GM19239 (cell line): Measurements from ENCODE around the gene TFDP2.
A peak's percentile ranks its signal among the peaks of the same experiment; 100 is the strongest.
"Not testable (repeated sequence)": the region's sequence is repeated elsewhere in the genome, so short reads cannot be mapped to it uniquely, and the experiment has no call there.

Experiments
- DNase-seq: peaks from one replicate; pipeline ENCODE4 v3.0.0; 2011; ENCODE audit warnings: low spot score; ENCODE audit not compliant: insufficient read length
- FAIRE-seq: peaks from 2 replicates; lab custom pipeline; 2011; peaks lifted over from hg19 to GRCh38; lab: Jason Lieb, UNC

Gene TFDP2

DNA sequence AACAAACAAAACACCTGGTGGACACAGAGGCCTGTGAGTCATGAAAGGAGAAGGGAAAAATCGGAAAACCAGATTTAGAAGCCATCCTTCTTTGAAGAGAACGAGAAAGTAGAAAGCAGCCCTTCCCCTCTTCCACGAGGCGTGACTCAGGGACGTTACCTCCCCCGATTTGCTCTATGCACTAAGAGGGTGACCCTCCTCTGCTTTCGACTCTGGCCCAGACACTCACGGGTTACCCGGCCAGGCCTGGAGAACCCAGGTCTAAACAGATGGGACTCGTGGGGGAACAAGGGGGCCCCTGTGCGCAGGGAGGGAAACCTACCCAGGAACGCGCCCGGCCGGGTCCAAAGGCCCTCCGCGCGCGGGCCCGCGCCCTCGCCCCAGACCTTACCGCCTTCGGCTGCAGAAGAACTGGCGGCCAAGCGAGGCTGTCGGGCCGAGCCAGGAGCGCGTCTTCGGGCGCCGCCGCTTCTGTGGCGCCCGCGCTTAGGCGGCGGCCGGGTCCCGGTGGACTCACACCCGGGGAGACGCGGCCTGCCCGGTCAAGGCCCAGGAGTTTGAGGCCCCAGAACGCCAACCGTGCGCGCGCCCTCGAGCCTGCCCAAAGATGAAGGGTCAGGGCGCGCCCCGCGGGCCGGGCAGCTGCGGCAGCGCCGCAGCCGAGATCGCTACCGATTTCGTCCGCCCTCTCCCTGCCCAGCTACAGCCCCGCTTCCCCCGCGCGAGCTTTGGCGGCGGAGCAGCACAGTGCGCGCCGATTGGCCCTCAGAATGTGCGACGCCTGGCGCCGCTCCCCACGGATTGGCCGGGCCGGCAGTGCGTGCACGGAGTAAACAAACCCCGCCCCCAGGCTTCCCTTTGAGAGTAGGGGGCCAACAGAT, at the start of gene TFDP2:
Gene TFDP2 (minus strand): TSS at position 753 of the 881 bp plus-strand sequence. CDS start 47,795 bp downstream, outside the sequence.
- peak; percentile 89 for FAIRE-seq
- peak; percentile 90 for DNase-seq

DNA sequence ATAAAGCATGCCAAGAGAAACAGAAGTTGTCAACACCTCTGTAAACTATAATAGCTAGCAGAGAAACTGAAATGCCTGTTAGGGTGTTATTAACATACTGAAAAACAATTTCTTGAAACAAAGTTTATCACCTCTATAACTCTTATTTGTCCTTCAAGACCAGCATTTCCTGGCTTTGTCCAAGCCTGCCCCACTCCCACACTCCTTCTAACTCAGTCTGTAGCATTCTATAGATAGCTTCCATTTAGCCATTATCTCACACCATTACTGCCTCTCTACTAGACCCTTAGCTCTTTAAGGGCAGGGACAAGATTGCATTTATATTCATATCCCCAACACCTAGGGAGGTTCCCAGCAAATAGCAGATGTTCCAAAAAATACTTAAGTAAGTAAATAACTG, 39.5 kb upstream of the TFDP2 start:
- FAIRE-seq: no peak

GRCh38 chr3:142180761-142181362, 31.5 kb upstream of the TFDP2 start:
- FAIRE-seq: peak; percentile 55

More for the DNA sequence above, 39.5 kb upstream of the TFDP2 start:
- no peak for DNase-seq

DNA sequence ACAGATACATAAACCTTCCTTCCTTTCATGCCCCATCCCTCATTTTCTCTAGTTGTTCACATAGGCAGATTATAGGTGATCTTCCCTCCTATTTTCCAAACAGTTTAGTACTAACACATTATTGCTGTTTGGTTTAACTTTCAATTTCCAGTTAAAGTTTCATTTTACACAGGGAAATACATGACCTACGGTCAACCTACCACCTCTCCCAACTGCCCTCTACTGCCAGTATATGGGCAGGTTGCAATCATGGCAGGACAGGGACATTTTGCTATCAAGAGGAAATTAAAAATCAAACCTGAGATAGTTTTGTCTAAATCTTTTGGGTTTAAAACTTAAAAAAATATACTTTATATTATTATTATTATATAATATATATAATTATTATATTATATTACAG, 26.1 kb upstream of the TFDP2 start:
- FAIRE-seq: peak; percentile 42

More at GRCh38 chr3:142180761-142181362, 31.5 kb upstream of the TFDP2 start:
- DNase-seq: no peak

GRCh38 chr3:142174559-142174958, 25.2 kb upstream of the TFDP2 start:
- FAIRE-seq: peak; percentile 8
- DNase-seq: no peak

More for the DNA sequence above, 26.1 kb upstream of the TFDP2 start:
- no peak for DNase-seq

DNA sequence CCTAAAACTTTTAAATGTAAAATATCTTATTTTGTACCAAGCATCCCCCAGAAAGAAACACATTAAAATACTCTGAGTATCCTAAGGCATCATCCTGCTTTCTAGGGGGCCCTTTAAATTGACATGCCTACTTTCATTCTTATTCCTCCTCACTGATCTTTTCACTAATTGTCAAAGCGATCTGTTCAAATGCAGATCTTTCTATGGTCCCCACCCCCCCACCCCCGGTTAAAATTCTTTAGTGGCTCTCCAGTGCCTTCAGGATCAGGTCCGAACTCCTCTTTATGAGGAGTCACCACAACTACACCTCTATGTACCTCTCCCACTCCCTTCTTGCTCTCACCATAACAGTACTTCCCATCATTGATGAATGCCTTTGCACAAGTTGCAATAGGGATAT, 19.2 kb upstream of the TFDP2 start:
- no peak for FAIRE-seq
- DNase-seq: no peak

DNA sequence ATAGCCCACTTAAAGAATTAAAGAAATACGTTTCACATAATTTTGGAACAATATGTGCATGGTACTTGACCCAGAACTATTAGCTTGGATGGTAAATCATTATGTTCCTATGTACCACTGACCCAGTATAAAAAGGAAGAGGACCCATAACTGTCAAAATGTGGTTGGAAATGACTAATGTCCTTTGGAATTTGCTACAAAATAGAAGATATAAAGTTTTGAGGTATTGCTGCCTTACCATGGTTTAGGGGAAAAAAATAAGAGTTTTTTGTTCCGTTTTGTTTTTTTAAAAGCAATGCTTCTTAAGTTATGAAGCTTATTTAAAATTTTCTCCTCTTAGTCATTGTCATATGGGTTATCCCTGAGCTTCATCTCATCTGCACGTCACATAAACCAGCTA, 15.8 kb upstream of the TFDP2 start:
- FAIRE-seq (no peak), DNase-seq (no peak)

- FAIRE-seq (no peak), DNase-seq (no peak)
These were observed 9.9 kb upstream of the TFDP2 start for GRCh38 chr3:142159083-142159740.

DNA sequence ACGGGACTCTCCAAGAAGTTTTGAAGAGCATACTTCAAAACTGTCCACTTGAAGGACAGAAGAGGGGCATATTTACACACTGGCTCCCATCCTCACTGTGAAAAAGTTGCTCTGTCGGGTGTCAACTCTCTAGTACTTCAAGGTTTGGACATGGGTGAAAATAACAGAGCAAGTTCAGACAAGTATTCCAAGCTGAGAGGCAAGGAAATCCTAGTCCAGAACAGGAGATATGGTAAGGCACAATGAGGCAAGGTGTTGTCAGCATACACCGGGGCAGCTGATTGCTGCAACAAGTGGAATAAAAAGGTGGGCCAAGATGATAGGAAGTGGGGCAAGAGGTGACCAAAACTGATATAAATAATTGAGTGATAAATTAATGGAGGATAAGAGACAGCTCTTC, 4.8 kb upstream of the TFDP2 start:
- no peak for DNase-seq
- FAIRE-seq: no peak

DNA sequence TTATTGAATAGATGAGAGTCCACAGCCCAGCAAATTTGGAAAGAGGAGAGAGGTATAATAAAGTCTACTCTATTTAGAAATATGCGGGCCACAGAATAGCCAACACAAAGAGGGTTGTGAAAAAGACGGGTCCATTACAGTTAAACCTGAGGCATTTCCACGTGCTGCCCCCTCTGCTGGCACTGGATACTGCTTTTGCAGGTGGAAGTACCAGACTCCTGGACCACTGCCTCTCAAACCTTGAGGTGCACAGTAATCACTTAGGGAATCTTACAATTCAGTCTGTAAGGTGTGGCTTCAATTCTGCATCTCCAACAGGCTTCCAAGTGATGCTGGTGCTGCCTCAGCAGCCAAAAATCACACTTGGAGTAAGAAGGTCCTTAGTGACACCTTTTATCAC, 3.0 kb upstream of the TFDP2 start:
- DNase-seq (no peak), FAIRE-seq (peak; percentile 52)

- no peak for DNase-seq
- no peak for FAIRE-seq
These were observed 2.5 kb upstream of the TFDP2 start for GRCh38 chr3:142151828-142152227.

DNA sequence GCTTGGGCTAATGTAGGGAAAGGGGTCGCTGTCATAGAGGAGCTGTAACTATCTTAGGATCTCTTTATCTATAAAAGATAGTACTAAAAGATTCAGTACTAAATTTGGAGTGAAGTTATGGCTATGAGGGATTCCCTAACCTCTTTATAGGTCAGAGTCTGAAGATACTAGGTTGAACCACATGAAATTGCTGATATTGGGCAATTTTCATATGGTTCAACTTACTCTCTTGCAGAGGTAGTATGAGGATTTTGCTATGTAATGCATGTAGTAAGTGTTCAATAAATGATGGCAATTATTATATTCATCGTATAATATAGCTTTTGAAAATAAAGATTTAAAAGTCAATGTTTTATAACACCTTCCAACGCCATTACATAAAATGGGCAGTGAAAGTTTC, 1.9 kb upstream of the TFDP2 start:
- FAIRE-seq (no peak), DNase-seq (no peak)

DNA sequence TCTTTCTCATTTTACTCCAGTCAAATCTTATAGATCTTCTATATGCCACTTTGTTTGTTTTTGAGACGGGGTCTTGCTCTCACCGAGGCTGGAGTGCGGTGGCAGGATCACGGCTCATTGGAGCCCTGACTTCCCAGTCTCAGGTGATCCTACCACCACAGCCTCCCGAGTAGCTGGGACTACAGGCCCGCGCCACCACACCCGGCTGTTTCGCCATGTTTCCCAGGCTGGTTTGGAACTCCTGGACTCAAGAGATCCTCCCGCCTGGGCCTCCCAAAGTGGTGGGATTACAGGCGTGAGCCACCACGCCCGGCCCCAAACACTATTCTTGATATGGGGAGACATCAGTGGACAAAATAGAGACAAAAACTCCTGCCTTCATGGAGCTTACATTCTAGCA, 927 bp upstream of the TFDP2 start:
- DNase-seq (no peak), FAIRE-seq (no peak)

DNA sequence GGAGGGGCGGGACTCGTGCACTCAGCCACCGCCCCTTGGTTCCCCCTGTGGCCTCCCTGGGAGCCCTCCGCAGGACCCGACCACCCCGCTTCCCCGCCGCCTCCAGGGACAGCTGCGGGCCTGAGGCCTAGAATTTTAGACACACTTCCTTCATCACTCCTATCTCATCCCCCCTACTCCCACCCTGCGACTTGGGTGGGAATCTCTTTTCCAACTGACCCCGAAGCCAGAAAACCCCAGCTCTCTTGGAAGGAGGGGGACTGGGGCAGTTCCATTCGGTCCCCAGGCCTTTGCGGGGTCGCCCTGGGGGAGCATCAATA, 289 bp upstream of the TFDP2 start:
- FAIRE-seq (no peak), DNase-seq (no peak)

DNA sequence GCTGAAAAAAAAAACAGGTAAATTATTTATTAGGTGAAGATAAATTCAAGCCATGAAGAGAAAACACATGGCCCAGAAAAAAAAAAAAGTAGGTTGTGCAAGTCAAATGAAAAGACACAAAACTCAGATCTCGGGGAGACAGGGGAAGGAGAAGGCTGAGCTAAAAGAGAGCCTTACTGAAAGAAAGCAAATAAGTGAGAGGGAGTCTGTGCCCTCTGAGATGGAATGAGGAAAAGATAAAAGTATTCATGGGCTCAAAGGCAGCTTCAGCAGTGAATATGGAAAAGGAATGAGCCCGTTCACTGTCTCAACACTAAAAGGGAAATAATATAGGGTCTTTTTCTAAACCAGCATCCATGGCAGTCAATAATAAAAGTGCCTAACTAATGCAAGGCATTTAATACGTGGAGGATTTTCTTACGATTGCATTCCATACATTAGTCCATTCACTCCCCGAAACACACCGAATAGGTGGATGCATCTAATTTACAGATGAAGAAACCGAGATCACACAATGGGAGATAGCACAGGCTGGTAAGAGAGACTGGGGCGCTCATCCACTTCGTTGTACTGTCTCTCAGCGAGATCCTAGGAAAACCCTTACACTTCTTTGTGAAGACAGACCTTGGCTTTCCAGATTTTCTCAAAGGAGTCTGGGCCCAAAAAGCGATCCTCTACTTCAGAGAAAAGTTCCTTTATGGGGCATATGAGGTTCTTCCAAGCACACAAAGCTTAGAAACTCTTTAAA, 1.1 kb downstream of the TFDP2 start:
- DNase-seq (no peak), FAIRE-seq (no peak)

GRCh38 chr3:142144587-142144986, 4.8 kb downstream of the TFDP2 start:
- not testable (repeated sequence) for FAIRE-seq

DNA sequence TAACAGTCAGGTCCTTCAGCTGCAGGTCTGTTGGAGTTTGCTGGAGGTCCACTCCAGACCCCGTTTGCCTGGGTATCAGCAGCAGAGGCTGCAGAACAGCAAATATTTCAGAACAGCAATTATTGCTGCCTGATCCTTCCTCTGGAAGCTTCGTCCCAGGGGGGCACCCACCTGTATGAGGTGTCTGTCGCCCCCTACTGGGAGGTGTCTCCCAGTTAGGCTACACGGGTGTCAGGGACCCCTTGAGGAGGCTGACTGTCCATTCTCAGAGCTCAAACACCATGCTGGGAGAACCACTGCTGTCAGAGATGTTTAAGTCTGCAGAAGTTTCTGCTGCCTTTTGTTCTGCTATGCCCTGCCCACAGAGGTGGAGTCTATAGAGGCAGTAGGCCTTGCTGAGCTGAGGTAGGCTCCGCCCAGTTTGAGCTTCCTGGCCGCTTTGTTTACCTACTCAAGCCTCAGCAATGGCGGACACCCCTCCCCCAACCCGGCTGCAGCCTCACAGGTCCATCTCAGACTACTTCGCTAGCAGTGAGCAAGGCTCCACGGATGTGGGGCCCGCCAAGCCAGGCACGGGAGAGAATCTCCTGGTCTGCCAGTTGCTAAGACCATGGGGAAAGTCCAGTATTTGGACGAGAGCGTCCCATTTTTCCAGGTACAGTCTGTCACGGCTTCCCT, 8.6 kb downstream of the TFDP2 start:
- FAIRE-seq, DNase-seq: not testable (repeated sequence)

More at GRCh38 chr3:142144587-142144986, 4.8 kb downstream of the TFDP2 start:
- DNase-seq: not testable (repeated sequence)

GRCh38 chr3:142137089-142137488, 12.3 kb downstream of the TFDP2 start:
- not testable (repeated sequence) for FAIRE-seq, DNase-seq

- DNase-seq (no peak), FAIRE-seq (no peak)
These were observed 14.5 kb downstream of the TFDP2 start for GRCh38 chr3:142134799-142135325.
